Measurements from ENCODE around the gene PTGS1. TPM values are rescaled to one million over a fixed set of nuclear protein-coding genes. Genes with fewer than 3 reads are reported as not detected.

PTGS1 gene
- total RNA-seq, 4 donors from 2014 or later = 72.2 to 119 (median 84.1) TPM

GRCh38 chr9:122374885-122375420 lies 4.1 kb downstream of the PTGS1 start:
- DNase-seq (ENCODE audit: extremely low spot score) = no peak
- Histone ChIP-seq H3K36me3 (peaks cover 0 to 19% (median 9%) of the 10 kb centered on the region in 4 donors), H3K4me1 (peaks cover 37 to 84% (median 83%) of the 10 kb centered on the region in 4 donors), H3K9me3 (no peaks in the 10 kb centered on the region), H3K27me3 (no peaks in the 10 kb centered on the region), H3K4me3 (peak overlapping the region; percentile 14 to 49 (median 23)), H3K27ac (replicated peaks in 1 of 4) (peak overlapping the region; percentile 85 to 90 (median 86))
- peak; percentile 69 to 89 for TF ChIP-seq POLR2AphosphoS5 (IDR thresholded peaks at IDR 0.05)
- TF ChIP-seq POLR2A (IDR thresholded peaks at IDR 0.05; ENCODE audit: low read depth) = no peak
- 28% methylated on average over 6 of the region's 14 CpGs for WGBS
- intact Hi-C loops (cut with DNase I) = no loop called here

DNA sequence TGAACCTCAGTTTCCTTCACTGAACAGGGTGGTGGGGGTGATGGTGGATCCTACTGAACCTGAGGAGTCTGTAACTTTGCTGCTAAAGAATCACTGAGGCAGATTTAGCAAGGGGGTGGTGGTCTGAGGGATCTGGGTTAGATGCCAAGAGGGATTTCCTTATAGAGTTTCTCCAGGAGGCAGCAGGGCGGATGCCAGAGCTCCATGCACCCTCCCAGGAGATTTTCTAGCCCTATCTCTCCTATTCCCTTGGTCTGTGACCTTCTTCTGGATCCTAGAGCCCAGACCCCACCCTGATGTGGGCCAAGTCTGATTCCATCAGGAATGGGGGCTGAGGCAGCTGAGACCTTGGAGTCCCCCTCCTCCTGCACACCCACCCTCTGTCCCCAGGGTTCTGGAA lies 6.0 kb downstream of the PTGS1 start:
- intact Hi-C loops (cut with DNase I) = no loop called here
- WGBS = 70% methylated on average over 1 of the region's 1 CpG
- peaks cover 0 to 27% (median 13%) of the 10 kb centered on the region in 4 donors for H3K36me3 ChIP-seq
- no peak overlapping the region for H3K4me3 ChIP-seq
- peak overlapping the region; percentile 85 to 90 (median 86) for H3K27ac ChIP-seq (replicated peaks in 1 of 4)
- DNase-seq (ENCODE audit: extremely low spot score) = no peak
- H3K4me1 ChIP-seq = peaks cover 26 to 65% (median 65%) of the 10 kb centered on the region in 4 donors
- no peak for TF ChIP-seq CTCF (IDR thresholded peaks at IDR 0.05)
- no peak for TF ChIP-seq EP300 (IDR thresholded peaks at IDR 0.05)
- TF ChIP-seq POLR2A (IDR thresholded peaks at IDR 0.05; ENCODE audit: low read depth) = no peak
- no peak for TF ChIP-seq POLR2AphosphoS5 (IDR thresholded peaks at IDR 0.05)
- H3K9me3 ChIP-seq = no peaks in the 10 kb centered on the region
- no peaks in the 10 kb centered on the region for H3K27me3 ChIP-seq

GRCh38 chr9:122377241-122378164 lies 6.7 kb downstream of the PTGS1 start:
- TF ChIP-seq CTCF (IDR thresholded peaks at IDR 0.05) = no peak
- no peak for TF ChIP-seq EP300 (IDR thresholded peaks at IDR 0.05)
- no peak for TF ChIP-seq POLR2A (IDR thresholded peaks at IDR 0.05; ENCODE audit: low read depth)
- no peak for TF ChIP-seq POLR2AphosphoS5 (IDR thresholded peaks at IDR 0.05)
- Histone ChIP-seq H3K9me3 (no peaks in the 10 kb centered on the region), H3K36me3 (peaks cover 0 to 30% (median 14%) of the 10 kb centered on the region in 4 donors), H3K27ac (replicated peaks in 1 of 4) (peak overlapping the region; percentile 85 to 90 (median 86)), H3K4me3 (no peak overlapping the region), H3K27me3 (no peaks in the 10 kb centered on the region), H3K4me1 (peaks cover 26 to 61% (median 60%) of the 10 kb centered on the region in 4 donors)
- no peak for DNase-seq (ENCODE audit: extremely low spot score)
- intact Hi-C loops (cut with DNase I) = no loop called here
- WGBS = 73% methylated on average over 18 of the region's 24 CpGs

- Histone ChIP-seq H3K36me3 (peaks cover 0 to 30% (median 14%) of the 10 kb centered on the region in 4 donors), H3K27ac (replicated peaks in 1 of 4) (peak overlapping the region in 3 of 4 donors; percentile 85 to 90 (median 87)), H3K27me3 (no peaks in the 10 kb centered on the region), H3K9me3 (no peaks in the 10 kb centered on the region), H3K4me3 (no peak overlapping the region), H3K4me1 (peaks cover 26 to 61% (median 59%) of the 10 kb centered on the region in 4 donors)
- intact Hi-C loops (cut with DNase I) = no loop called here
- 89% methylated on average over 8 of the region's 8 CpGs for WGBS
- DNase-seq (ENCODE audit: extremely low spot score) = no peak
- TF ChIP-seq CTCF (IDR thresholded peaks at IDR 0.05) (no peak), EP300 (IDR thresholded peaks at IDR 0.05) (no peak), POLR2A (IDR thresholded peaks at IDR 0.05; ENCODE audit: low read depth) (no peak)
These were observed 7.4 kb downstream of the PTGS1 start for GRCh38 chr9:122378236-122378635.

- DNase-seq (ENCODE audit: extremely low spot score) = no peak
- H3K27me3 ChIP-seq = no peaks in the 10 kb centered on the region
- TF ChIP-seq CTCF (IDR thresholded peaks at IDR 0.05) (peak in 2 of 3 experiments; percentile 13 to 27), EP300 (IDR thresholded peaks at IDR 0.05) (no peak)
- no peak overlapping the region for H3K27ac ChIP-seq (replicated peaks in 1 of 4)
- no peak overlapping the region for H3K4me3 ChIP-seq
- 100% methylated on average over 1 of the region's 1 CpG for WGBS
- H3K9me3 ChIP-seq = no peaks in the 10 kb centered on the region
- intact Hi-C loops (cut with DNase I) = no loop called here
- peaks cover 30 to 61% (median 59%) of the 10 kb centered on the region in 4 donors for H3K4me1 ChIP-seq
- H3K36me3 ChIP-seq = peaks cover 0 to 34% (median 15%) of the 10 kb centered on the region in 4 donors
These were observed 8.5 kb downstream of the PTGS1 start for GRCh38 chr9:122379340-122379739.
